Caco-2 (cell line): ENCODE results near the gene DAND5. TPM values are rescaled to one million over a fixed set of nuclear protein-coding genes. Genes with fewer than 3 reads are reported as not detected.

Source experiments
- BruUV-seq: library from RNA; stranded (reverse); fragments of 400-500 nt; replicated peaks from 2 replicates; lab custom pipeline; 2021; lab: Mats Ljungman, UMichigan
- CTCF ChIA-PET: fragments of 300-600 bp; sonication (Branson Sonifier 250); formaldehyde crosslinking; loops from one replicate; lab custom pipeline; 2022; ENCODE audit warnings: antibody characterized with exemption; lab: Charles Lee
- POLR2A ChIA-PET: fragments of 300-600 bp; sonication (Branson Sonifier 250); formaldehyde crosslinking; loops from one replicate; lab custom pipeline; 2022; ENCODE audit warnings: antibody characterized with exemption; lab: Charles Lee
- DNase-seq, 2 experiments: peaks; one replicate each; pipeline versions ENCODE4 v3.0.0 to v3.0.0-alpha.2; 2020 to 2022
- H3K27me3 ChIP-seq: replicated peaks from 2 replicates; pipeline ENCODE4 v1.6.0; 2011; ENCODE audit warnings: low read length; ENCODE audit not compliant: control insufficient read depth, insufficient read depth
- H3K36me3 ChIP-seq: 2 replicates; pipeline ENCODE4 v1.5.1; 2011; ENCODE audit warnings: low read length; ENCODE audit not compliant: control insufficient read depth, insufficient read depth
- H3K4me1 ChIP-seq: fragments of 250-450 bp; sonication (Bioruptor Pico); 2 replicates; pipeline ENCODE4 v1.5.1; 2020; ENCODE audit warnings: mild to moderate bottlenecking
- H3K4me3 ChIP-seq: 2 replicates; pipeline ENCODE4 v1.5.1; 2011; ENCODE audit warnings: low read depth, mild to moderate bottlenecking, control low read depth, low read length
- H3K9me3 ChIP-seq: fragments of 250-450 bp; sonication (Bioruptor Pico); 2 replicates; pipeline ENCODE4 v1.5.1; 2020; ENCODE audit warnings: mild to moderate bottlenecking, moderate library complexity
- H3K27ac Mint-ChIP-seq: one replicate; pipeline ENCODE4 v1.8.0; 2022; ENCODE audit warnings: mixed read lengths; ENCODE audit not compliant: unreplicated experiment
- H3K27me3 Mint-ChIP-seq: one replicate; pipeline ENCODE4 v1.8.0; 2022; ENCODE audit warnings: mixed read lengths; ENCODE audit not compliant: insufficient read depth, unreplicated experiment
- H3K36me3 Mint-ChIP-seq: one replicate; pipeline ENCODE4 v1.8.0; 2022; ENCODE audit warnings: mild to moderate bottlenecking, mixed read lengths; ENCODE audit not compliant: insufficient read depth, unreplicated experiment
- H3K4me1 Mint-ChIP-seq: one replicate; pipeline ENCODE4 v1.8.0; 2022; ENCODE audit warnings: low read depth, mixed read lengths; ENCODE audit not compliant: unreplicated experiment
- H3K4me3 Mint-ChIP-seq: one replicate; pipeline ENCODE4 v1.8.0; 2022; ENCODE audit warnings: mild to moderate bottlenecking, moderate library complexity, mixed read lengths; ENCODE audit not compliant: unreplicated experiment
- H3K9me3 Mint-ChIP-seq: one replicate; pipeline ENCODE4 v1.8.0; 2022; ENCODE audit warnings: mixed read lengths; ENCODE audit not compliant: unreplicated experiment
- intact Hi-C: fragments of 100-400 bp; cut with micrococcal nuclease; formaldehyde crosslinking; loops from one replicate; pipeline ENCODE4 v1.10.0; 2022; ENCODE audit not compliant: unreplicated experiment
- total RNA-seq: library from RNA; stranded (reverse); gene quantifications from 2 replicates; pipeline ENCODE4 v1.2.3, GENCODE V29; 2022
- TF ChIP-seq, protein P1 (sequence below), 2 experiments: fragments of 200-600 bp in 1 of 2; IDR thresholded peaks; 1 replicate in 1 of 2; 2 replicates in 1 of 2; pipeline versions ENCODE4 v1.5.1 to v1.8.0; 2011 to 2022; ENCODE audit warnings: antibody characterized with exemption in 1 of 2, control low read depth in 1 of 2, inconsistent platforms in 1 of 2, low read depth in 1 of 2, low read length in 1 of 2, mild to moderate bottlenecking in 1 of 2, moderate library complexity in 1 of 2; ENCODE audit not compliant: insufficient read depth in 1 of 2, severe bottlenecking in 1 of 2, unreplicated experiment in 1 of 2

The DAND5 gene
- total RNA-seq, 1 experiment from 2014 or later = not detected

DNA sequence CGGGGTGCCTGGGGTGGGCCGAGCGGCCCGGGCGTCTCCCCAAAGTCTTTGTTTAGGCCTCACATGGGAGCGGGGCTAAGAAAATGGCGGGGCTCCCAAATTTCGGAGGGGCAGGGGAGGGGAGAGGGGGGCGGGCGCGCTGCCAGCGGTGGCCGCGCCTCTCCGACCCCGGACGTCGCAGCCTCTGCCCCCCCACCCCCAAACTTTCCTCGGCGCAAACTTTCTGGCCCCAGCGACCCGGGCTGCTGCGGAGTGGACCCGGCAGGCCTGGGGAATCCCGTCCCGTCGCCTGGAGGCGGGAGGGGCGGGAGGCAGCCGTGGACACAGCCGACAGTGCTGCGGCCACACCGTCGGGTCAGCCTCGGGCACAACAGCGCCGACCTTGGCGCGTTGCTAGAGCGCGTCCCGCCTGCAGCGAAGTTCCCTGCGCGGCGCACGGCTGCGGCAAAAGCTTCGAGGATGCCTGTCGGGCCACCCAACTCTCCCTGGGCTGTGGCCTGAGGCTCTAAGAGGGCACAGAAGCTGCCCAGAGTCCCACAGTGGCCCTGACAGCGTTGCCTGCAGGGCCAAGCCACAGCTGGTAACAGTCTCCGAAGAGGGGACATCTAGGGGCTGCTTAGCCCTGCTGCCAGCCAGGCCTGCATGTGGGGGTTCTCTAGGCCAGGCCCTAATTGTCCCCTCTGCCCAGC, 27.2 kb downstream of the DAND5 start:
- no peaks in the 10 kb centered on the region for H3K36me3 ChIP-seq
- no peaks in the 10 kb centered on the region for H3K4me1 ChIP-seq
- intact Hi-C loops = no loop called here
- Mint-ChIP-seq H3K4me3 (no peak overlapping the region), H3K27ac (no peak overlapping the region), H3K27me3 (peaks cover 17% of the 10 kb centered on the region), H3K36me3 (peaks cover 6% of the 10 kb centered on the region), H3K4me1 (no peaks in the 10 kb centered on the region), H3K9me3 (no peaks in the 10 kb centered on the region)
- DNase-seq = no peak
- TF ChIP-seq, protein P1, sequence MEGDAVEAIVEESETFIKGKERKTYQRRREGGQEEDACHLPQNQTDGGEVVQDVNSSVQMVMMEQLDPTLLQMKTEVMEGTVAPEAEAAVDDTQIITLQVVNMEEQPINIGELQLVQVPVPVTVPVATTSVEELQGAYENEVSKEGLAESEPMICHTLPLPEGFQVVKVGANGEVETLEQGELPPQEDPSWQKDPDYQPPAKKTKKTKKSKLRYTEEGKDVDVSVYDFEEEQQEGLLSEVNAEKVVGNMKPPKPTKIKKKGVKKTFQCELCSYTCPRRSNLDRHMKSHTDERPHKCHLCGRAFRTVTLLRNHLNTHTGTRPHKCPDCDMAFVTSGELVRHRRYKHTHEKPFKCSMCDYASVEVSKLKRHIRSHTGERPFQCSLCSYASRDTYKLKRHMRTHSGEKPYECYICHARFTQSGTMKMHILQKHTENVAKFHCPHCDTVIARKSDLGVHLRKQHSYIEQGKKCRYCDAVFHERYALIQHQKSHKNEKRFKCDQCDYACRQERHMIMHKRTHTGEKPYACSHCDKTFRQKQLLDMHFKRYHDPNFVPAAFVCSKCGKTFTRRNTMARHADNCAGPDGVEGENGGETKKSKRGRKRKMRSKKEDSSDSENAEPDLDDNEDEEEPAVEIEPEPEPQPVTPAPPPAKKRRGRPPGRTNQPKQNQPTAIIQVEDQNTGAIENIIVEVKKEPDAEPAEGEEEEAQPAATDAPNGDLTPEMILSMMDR (IDR thresholded peaks at IDR 0.05; ENCODE audit: insufficient read depth in 1 of 2, low read depth in 1 of 2, low read length in 1 of 2, severe bottlenecking in 1 of 2, unreplicated experiment in 1 of 2) = no peak
- H3K4me3 ChIP-seq = no peak overlapping the region
- H3K9me3 ChIP-seq = no peaks in the 10 kb centered on the region
- ChIA-PET CTCF (no interaction called here), POLR2A (no interaction called here)
- H3K27me3 ChIP-seq = peaks cover 2% of the 10 kb centered on the region; the same call in 1 of the 2 replicates
- no TSS peak for BruUV-seq

DNA sequence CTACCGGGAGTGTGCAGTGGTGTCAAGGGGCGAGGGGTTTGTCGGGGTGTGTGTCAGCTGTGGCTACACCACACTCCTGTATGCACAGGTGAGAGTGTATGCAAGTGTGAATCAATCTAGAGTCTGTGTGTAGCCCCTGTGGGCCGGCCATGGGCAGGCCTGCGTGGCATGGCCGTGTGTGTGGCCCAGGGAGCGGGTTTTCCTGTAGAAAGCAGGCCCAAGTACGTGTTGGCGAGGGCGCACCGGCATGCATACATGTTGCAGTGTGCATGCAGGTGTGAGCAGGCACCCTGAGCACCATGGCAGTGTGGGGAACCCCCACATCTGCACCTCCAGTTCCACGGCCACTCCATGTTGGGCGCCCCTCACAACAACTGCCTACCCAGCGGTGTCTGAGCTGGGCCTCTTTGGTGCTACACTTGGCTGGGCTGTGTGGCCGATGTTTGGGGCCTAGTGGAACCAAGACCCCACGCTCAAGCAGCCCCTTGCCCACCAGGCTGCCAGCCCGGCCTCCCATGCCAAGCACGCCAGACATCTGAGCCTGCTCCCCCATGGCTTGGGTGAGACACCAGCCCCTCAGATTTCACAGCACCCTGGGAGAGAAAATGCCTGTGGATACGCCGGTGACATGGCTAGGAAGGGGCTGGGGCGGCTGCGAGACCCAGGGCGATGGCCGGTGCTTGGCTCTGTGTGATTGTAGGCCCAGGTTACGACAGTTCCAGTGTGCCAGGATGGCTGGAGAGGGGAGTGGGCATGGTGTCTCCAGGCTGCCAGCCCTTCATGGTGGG, 28.0 kb downstream of the DAND5 start:
- H3K9me3 Mint-ChIP-seq = no peaks in the 10 kb centered on the region
- no peak overlapping the region for H3K4me3 Mint-ChIP-seq
- H3K4me1 ChIP-seq = no peaks in the 10 kb centered on the region
- TF ChIP-seq, protein P1 (IDR thresholded peaks at IDR 0.05; ENCODE audit: insufficient read depth in 1 of 2, low read depth in 1 of 2, low read length in 1 of 2, severe bottlenecking in 1 of 2, unreplicated experiment in 1 of 2) = no peak
- H3K36me3 ChIP-seq = no peaks in the 10 kb centered on the region
- no peak for DNase-seq
- H3K27me3 ChIP-seq = peaks cover 2% of the 10 kb centered on the region; the same call in 1 of the 2 replicates
- CTCF ChIA-PET = no interaction called here
- H3K4me1 Mint-ChIP-seq = no peaks in the 10 kb centered on the region
- POLR2A ChIA-PET = no interaction called here
- H3K9me3 ChIP-seq = no peaks in the 10 kb centered on the region
- peaks cover 6% of the 10 kb centered on the region for H3K36me3 Mint-ChIP-seq
- no peak overlapping the region for H3K4me3 ChIP-seq
- BruUV-seq = no TSS peak
- H3K27me3 Mint-ChIP-seq = peaks cover 14% of the 10 kb centered on the region
- H3K27ac Mint-ChIP-seq = no peak overlapping the region
- intact Hi-C loops = no loop called here

DNA sequence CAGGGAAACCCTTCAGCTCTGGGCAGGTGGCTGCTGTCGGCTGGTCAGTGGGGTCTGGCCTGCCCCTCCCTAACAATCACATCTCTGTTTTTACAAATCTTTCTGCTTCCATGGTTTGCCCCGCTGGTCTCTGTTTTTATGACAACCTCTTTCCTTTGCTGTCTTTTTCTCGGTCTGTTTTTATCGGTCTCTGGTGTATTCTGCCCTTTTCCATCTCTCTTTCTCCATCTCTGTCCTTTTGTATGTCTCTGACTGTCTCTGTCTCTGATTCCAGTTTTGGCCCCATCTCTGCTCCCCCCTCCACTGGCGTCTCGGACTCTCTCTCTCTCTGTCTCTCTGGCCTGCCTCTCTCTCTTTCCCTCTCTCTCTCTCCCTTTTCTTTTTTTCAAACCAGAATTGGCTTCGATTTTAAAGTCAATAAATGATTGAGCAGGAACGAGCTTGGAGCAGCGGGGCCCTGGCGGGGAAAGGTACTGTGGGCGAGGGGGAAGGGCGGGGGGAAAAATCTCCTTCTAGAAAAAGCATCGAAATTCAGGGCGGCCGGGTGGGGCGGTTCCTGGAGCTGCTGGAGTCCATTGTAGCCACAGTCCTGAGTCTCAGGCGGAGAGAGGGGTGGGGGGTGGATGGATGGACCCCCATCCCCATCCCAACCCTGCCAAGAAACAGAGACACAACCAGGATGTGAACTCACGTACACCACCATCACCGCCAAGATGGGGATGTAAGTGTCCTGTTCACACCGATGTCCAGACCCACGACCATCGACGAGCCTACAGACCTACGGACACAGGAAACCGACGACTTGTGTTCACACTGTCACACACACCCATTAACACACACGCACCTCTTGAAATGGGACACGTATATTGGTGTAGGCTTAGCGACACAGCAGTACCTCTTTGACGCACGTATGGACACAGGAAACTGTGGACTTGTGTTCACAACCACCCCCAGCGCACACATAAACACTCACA, 28.9 kb downstream of the DAND5 start:
- peaks cover 2% of the 10 kb centered on the region; the same call in 1 of the 2 replicates for H3K27me3 ChIP-seq
- Mint-ChIP-seq H3K4me1 (no peaks in the 10 kb centered on the region), H3K4me3 (no peak overlapping the region), H3K27ac (no peak overlapping the region), H3K27me3 (peaks cover 18% of the 10 kb centered on the region), H3K36me3 (peaks cover 6% of the 10 kb centered on the region), H3K9me3 (no peaks in the 10 kb centered on the region)
- intact Hi-C loops = no loop called here
- H3K36me3 ChIP-seq = no peaks in the 10 kb centered on the region
- H3K4me1 ChIP-seq = no peaks in the 10 kb centered on the region
- DNase-seq = no peak
- no TSS peak for BruUV-seq
- TF ChIP-seq, protein P1 (IDR thresholded peaks at IDR 0.05; ENCODE audit: insufficient read depth in 1 of 2, low read depth in 1 of 2, low read length in 1 of 2, severe bottlenecking in 1 of 2, unreplicated experiment in 1 of 2) = no peak
- ChIA-PET CTCF (no interaction called here), POLR2A (no interaction called here)
- H3K9me3 ChIP-seq = no peaks in the 10 kb centered on the region
- H3K4me3 ChIP-seq = no peak overlapping the region
